Stimulated activated memory B cell treated with anti-CD40 and anti-IgM and Interleukin-4, amounts not matched to agents 10 μg/mL and 1 μg/mL and 100 μg/mL, for 72 hours (primary cell): ENCODE measurements around the gene KIF18A.
A peak's percentile ranks its signal among the peaks of the same experiment; 100 is the strongest.
"Not testable (repeated sequence)": the region's sequence is repeated elsewhere in the genome, so short reads cannot be mapped to it uniquely, and the experiment has no call there.

Experiments
- ATAC-seq: fragments of 150-1000 bp; cut with Tn5 transposase; 2 replicates; pipeline ENCODE4 v1.10.0; 2021
- H3K27ac Mint-ChIP-seq: one replicate; pipeline ENCODE4 v1.8.0; 2022; ENCODE audit warnings: mild to moderate bottlenecking, mixed read lengths
- H3K27me3 Mint-ChIP-seq: one replicate; pipeline ENCODE4 v1.8.0; 2022; ENCODE audit warnings: mixed read lengths
- H3K36me3 Mint-ChIP-seq: one replicate; pipeline ENCODE4 v1.8.0; 2022; ENCODE audit warnings: mixed read lengths
- H3K4me1 Mint-ChIP-seq: one replicate; pipeline ENCODE4 v1.8.0; 2022; ENCODE audit warnings: mixed read lengths
- H3K4me3 Mint-ChIP-seq: one replicate; pipeline ENCODE4 v1.8.0; 2022; ENCODE audit warnings: mild to moderate bottlenecking, moderate library complexity, mixed read lengths
- H3K9me3 Mint-ChIP-seq: one replicate; pipeline ENCODE4 v1.8.0; 2022; ENCODE audit warnings: mixed read lengths

KIF18A gene

DNA sequence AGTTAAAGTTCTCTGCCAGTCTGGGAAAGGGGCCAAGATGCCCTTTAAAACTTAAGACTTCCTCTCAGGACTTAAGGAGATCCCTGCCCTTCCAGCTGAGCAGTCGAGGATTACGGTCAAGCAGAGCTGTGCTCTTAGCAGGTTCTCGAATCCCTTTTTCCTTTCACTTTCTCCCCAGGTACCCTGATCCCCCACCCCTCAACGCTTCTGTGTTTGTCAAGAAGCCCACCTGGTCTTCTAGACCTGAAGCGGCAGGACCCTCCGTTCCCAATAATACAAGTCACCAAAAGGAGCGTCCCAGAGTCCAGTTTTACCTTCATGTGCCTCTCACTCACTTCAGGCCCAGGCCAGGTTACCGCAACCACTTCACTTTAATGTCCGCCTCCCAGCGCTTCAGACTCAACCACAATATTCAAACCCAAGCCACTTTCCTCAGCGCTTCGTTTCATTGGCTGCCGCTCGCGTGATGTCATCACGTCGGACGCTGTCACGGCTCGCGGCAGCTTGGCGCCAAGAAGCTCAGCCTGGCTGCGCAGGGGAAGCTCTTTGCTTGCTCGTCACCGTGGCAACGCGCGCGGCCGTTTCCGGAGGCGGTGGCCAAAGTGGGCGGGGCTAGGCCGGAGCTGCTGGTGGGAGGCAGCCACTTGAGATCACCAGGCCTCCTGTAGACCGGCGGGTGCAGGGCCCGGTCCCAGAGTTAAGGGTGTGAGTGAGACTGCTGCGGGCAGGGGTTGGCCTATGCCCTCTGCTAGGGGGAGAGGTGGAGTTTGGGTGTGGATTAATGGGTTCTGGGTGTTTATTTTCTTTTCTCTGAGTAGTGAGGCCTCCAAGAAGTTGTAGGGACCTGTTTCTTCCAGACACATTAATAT, at the start of gene KIF18A, which contains the start of gene METTL15:
TSS of gene KIF18A (minus strand) at position 407 of the 869 bp plus-strand sequence. CDS start 10,209 bp downstream, outside the sequence.
TSS of gene METTL15 (plus strand) at position 639 of the 869 bp plus-strand sequence. CDS start 4,947 bp downstream, outside the sequence.
- H3K27me3 Mint-ChIP-seq, result no peaks in the 10 kb centered on the region
- H3K36me3 Mint-ChIP-seq, result no peaks in the 10 kb centered on the region
- H3K4me3 Mint-ChIP-seq, result peak within 1 kb of the TSS; percentile 93
- peak; percentile 99 for ATAC-seq
- H3K9me3 Mint-ChIP-seq, result no peaks in the 10 kb centered on the region
- H3K4me1 Mint-ChIP-seq, result peaks cover 41% of the 10 kb centered on the region
- peak within 1 kb of the TSS; percentile 82 for H3K27ac Mint-ChIP-seq

DNA sequence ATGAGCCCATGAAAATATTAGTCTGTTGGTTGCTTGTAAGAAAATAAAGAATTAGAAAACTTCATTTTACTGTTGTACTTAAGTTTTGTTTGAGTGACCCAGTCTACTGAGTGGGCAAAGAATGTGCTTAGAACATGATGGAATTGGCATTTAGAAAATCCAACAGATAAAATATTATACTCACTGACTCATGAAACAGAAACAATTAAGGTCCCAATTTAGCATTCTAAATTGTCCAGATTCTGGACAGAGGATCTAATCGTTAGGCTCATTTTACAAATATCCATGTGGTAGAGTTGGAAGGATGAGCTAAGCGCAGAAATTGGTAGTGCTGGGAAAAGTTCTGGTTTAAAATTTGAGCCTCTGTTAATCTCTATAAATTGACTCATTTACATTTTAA, 45.6 kb upstream of the KIF18A start:
- Mint-ChIP-seq H3K36me3 (peaks cover 42% of the 10 kb centered on the region), H3K4me3 (no peak overlapping the region), H3K4me1 (no peaks in the 10 kb centered on the region), H3K9me3 (peaks cover 3% of the 10 kb centered on the region), H3K27me3 (no peaks in the 10 kb centered on the region), H3K27ac (no peak overlapping the region)
- no peak for ATAC-seq

- Mint-ChIP-seq H3K4me3 (no peak overlapping the region), H3K36me3 (peaks cover 40% of the 10 kb centered on the region), H3K27me3 (no peaks in the 10 kb centered on the region), H3K9me3 (no peaks in the 10 kb centered on the region), H3K27ac (no peak overlapping the region), H3K4me1 (no peaks in the 10 kb centered on the region)
- no peak for ATAC-seq
Measured at GRCh38 chr11:28152743-28153142, 44.8 kb upstream of the KIF18A start.

DNA sequence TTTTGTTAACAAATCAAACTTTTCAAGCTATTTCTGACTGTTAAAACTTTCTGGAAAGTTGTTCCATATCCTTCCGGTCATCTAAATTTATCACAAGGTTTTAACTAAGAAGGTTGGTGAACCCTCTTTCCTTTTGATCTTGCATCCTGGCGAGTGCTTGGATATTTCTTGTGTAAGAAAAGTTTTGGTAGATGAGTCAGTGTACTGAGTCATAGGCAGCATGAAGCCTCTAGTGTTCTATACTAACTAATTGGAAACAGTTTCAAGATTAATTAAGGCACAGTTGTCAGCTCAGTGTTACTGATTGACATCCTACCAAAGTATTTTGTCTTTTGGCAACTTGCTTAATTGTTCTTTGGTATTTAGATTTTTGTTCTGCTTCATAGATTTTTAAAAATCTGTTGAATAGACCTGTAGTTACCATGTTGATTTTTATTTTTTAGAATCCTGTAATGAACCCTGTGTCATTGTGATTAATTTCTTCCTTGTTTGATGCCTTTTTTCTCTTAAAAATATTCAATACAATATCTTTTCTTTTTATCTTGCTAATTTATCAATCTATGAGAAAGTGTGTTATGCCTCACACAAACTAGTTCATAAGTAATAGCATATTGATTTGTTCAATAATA, 38.3 kb upstream of the KIF18A start:
- peaks cover 15% of the 10 kb centered on the region for H3K36me3 Mint-ChIP-seq
- ATAC-seq, result no peak
- H3K4me1 Mint-ChIP-seq, result peaks cover 7% of the 10 kb centered on the region
- H3K9me3 Mint-ChIP-seq, result peaks cover under 1% of the 10 kb centered on the region
- no peak overlapping the region for H3K4me3 Mint-ChIP-seq
- H3K27ac Mint-ChIP-seq, result no peak overlapping the region
- H3K27me3 Mint-ChIP-seq, result no peaks in the 10 kb centered on the region

DNA sequence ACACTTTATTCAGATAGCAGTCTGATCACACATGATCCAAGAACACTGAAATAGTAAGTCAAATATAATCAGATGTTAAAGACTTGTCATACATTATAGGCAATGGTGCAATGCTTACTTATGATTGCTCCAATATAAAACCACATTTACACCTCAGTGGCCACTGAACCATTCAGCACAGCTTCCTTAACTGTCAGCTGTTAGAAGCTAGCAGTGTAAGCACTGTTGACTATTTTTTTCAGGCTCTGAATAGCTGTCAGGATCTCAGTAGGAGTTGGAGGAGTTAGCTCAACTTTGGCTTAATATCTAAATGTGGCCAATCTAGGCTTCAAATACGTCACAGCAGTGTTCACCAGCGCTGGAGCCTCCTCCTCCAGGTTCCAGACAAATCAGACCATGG, 36.9 kb upstream of the KIF18A start:
- no peak for ATAC-seq
- Mint-ChIP-seq H3K9me3 (peaks cover 13% of the 10 kb centered on the region), H3K27me3 (no peaks in the 10 kb centered on the region), H3K27ac (no peak overlapping the region), H3K4me3 (no peak overlapping the region), H3K4me1 (peaks cover 7% of the 10 kb centered on the region), H3K36me3 (peaks cover 22% of the 10 kb centered on the region)

- no peaks in the 10 kb centered on the region for H3K27me3 Mint-ChIP-seq
- H3K36me3 Mint-ChIP-seq, result peaks cover 29% of the 10 kb centered on the region
- no peak for ATAC-seq
- no peak overlapping the region for H3K4me3 Mint-ChIP-seq
- peaks cover 19% of the 10 kb centered on the region for H3K9me3 Mint-ChIP-seq
- peaks cover 7% of the 10 kb centered on the region for H3K4me1 Mint-ChIP-seq
- no peak overlapping the region for H3K27ac Mint-ChIP-seq
Measured at GRCh38 chr11:28142724-28143123, 34.8 kb upstream of the KIF18A start.

- Mint-ChIP-seq H3K4me1 (peaks cover 7% of the 10 kb centered on the region), H3K27me3 (no peaks in the 10 kb centered on the region), H3K27ac (no peak overlapping the region), H3K4me3 (no peak overlapping the region), H3K36me3 (peaks cover 44% of the 10 kb centered on the region), H3K9me3 (peaks cover 25% of the 10 kb centered on the region)
- ATAC-seq, result no peak
Measured at GRCh38 chr11:28140689-28141455, 32.9 kb upstream of the KIF18A start.

- Mint-ChIP-seq H3K9me3 (peaks cover 26% of the 10 kb centered on the region), H3K36me3 (peaks cover 53% of the 10 kb centered on the region), H3K4me3 (no peak overlapping the region), H3K4me1 (peaks cover 7% of the 10 kb centered on the region), H3K27me3 (no peaks in the 10 kb centered on the region), H3K27ac (no peak overlapping the region)
- no peak for ATAC-seq
Measured at GRCh38 chr11:28139841-28140415, 32.0 kb upstream of the KIF18A start.

GRCh38 chr11:28137832-28138231, 29.9 kb upstream of the KIF18A start:
- Mint-ChIP-seq H3K27ac (no peak overlapping the region), H3K4me1 (no peaks in the 10 kb centered on the region), H3K4me3 (no peak overlapping the region), H3K27me3 (no peaks in the 10 kb centered on the region), H3K9me3 (peaks cover 26% of the 10 kb centered on the region), H3K36me3 (peaks cover 67% of the 10 kb centered on the region)
- no peak for ATAC-seq

GRCh38 chr11:28137366-28137765, 29.4 kb upstream of the KIF18A start:
- Mint-ChIP-seq H3K9me3 (peaks cover 26% of the 10 kb centered on the region), H3K27me3 (no peaks in the 10 kb centered on the region), H3K27ac (no peak overlapping the region), H3K4me1 (no peaks in the 10 kb centered on the region), H3K4me3 (no peak overlapping the region), H3K36me3 (peaks cover 67% of the 10 kb centered on the region)
- no peak for ATAC-seq

GRCh38 chr11:28136157-28136556, 28.2 kb upstream of the KIF18A start:
- not testable (repeated sequence) for H3K27me3 Mint-ChIP-seq, ATAC-seq, H3K27ac Mint-ChIP-seq, H3K4me1 Mint-ChIP-seq, H3K4me3 Mint-ChIP-seq
- peaks cover 69% of the 10 kb centered on the region for H3K36me3 Mint-ChIP-seq
- H3K9me3 Mint-ChIP-seq, result peaks cover 25% of the 10 kb centered on the region

GRCh38 chr11:28133146-28133545, 25.2 kb upstream of the KIF18A start:
- ATAC-seq, result no peak
- peaks cover 8% of the 10 kb centered on the region for H3K9me3 Mint-ChIP-seq
- peaks cover 57% of the 10 kb centered on the region for H3K36me3 Mint-ChIP-seq
- H3K27me3 Mint-ChIP-seq, result no peaks in the 10 kb centered on the region
- no peak overlapping the region for H3K27ac Mint-ChIP-seq
- H3K4me1 Mint-ChIP-seq, result no peaks in the 10 kb centered on the region
- H3K4me3 Mint-ChIP-seq, result no peak overlapping the region

GRCh38 chr11:28132548-28132947, 24.6 kb upstream of the KIF18A start:
- no peaks in the 10 kb centered on the region for H3K4me1 Mint-ChIP-seq
- peaks cover 8% of the 10 kb centered on the region for H3K9me3 Mint-ChIP-seq

GRCh38 chr11:28123151-28123581, 15.2 kb upstream of the KIF18A start:
- ATAC-seq, result no peak
- H3K27me3 Mint-ChIP-seq, result no peaks in the 10 kb centered on the region

More at GRCh38 chr11:28132548-28132947, 24.6 kb upstream of the KIF18A start:
- Mint-ChIP-seq H3K27me3 (no peaks in the 10 kb centered on the region), H3K27ac (no peak overlapping the region), H3K36me3 (peaks cover 52% of the 10 kb centered on the region), H3K4me3 (no peak overlapping the region)
- ATAC-seq, result no peak

DNA sequence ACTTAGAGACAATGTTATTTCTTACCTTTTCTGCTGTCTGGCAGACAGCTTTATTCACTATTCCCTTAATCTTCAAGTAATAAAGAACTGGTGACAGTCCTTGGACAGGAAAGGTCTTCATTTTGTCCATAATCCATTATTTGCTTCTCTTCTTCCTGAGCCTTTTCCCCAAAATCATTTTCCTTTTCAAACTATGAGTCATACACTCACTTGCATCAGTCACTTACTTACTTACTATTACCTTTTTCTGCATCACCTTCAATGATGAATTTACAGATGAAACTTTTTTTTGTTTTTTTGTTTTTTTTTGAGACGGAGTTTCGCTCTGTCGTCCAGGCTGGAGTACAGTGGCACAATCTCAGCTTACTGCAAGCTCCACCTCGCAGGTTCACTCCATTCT, 9.8 kb upstream of the KIF18A start:
- no peak for ATAC-seq
- H3K27me3 Mint-ChIP-seq, result no peaks in the 10 kb centered on the region
- no peaks in the 10 kb centered on the region for H3K9me3 Mint-ChIP-seq
- H3K4me3 Mint-ChIP-seq, result no peak overlapping the region
- peaks cover 12% of the 10 kb centered on the region for H3K4me1 Mint-ChIP-seq
- no peak overlapping the region for H3K27ac Mint-ChIP-seq
- H3K36me3 Mint-ChIP-seq, result peaks cover 18% of the 10 kb centered on the region

More at GRCh38 chr11:28123151-28123581, 15.2 kb upstream of the KIF18A start:
- no peak overlapping the region for H3K27ac Mint-ChIP-seq
- H3K36me3 Mint-ChIP-seq, result peaks cover 24% of the 10 kb centered on the region
- H3K4me3 Mint-ChIP-seq, result no peak overlapping the region
- peaks cover 6% of the 10 kb centered on the region for H3K4me1 Mint-ChIP-seq
- no peaks in the 10 kb centered on the region for H3K9me3 Mint-ChIP-seq
